ENCODE results near the gene LY6G6F. TPM values are rescaled to one million over a fixed set of nuclear protein-coding genes. Genes with fewer than 3 reads are reported as not detected.
A peak's percentile ranks its signal among the peaks of the same experiment; 100 is the strongest.

The LY6G6F gene
- total and polyA plus RNA-seq, 2 experiments from 2014 or later = not detected

- Histone ChIP-seq H3K4me3 (peak overlapping the region; percentile 84), H3K9ac (peak overlapping the region; percentile 83), H3K79me2 (ENCODE audit: insufficient read depth) (peaks cover 20% of the 10 kb centered on the region), H2AFZ (peak overlapping the region; percentile 90), H4K20me1 (ENCODE audit: insufficient read depth) (no peaks in the 10 kb centered on the region), H3K4me1 (ENCODE audit: insufficient read depth) (peaks cover 31% of the 10 kb centered on the region), H3K4me2 (ENCODE audit: unreplicated experiment) (peak overlapping the region; percentile 98), H3K9me3 (ENCODE audit: low read depth) (no peaks in the 10 kb centered on the region), H3K27ac (peak overlapping the region; percentile 3; the same call in 1 of the 2 replicates), H3K36me3 (ENCODE audit: low read depth) (no peaks in the 10 kb centered on the region), H3K27me3 (replicated peaks; ENCODE audit: insufficient read depth) (no peaks in the 10 kb centered on the region), H3F3A (ENCODE audit: insufficient read depth) (peaks cover 28% of the 10 kb centered on the region), H3K9me2 (ENCODE audit: insufficient read depth) (no peaks in the 10 kb centered on the region)
- TF ChIP-seq EZH2phosphoT487 (IDR thresholded peaks at IDR 0.05; ENCODE audit: insufficient read depth, low read depth) (no peak), EZH2 (IDR thresholded peaks at IDR 0.05; ENCODE audit: insufficient read depth, poor library complexity, severe bottlenecking) (no peak)
- 24 to 25% methylated on average over 29 of the region's 29 CpGs for WGBS, 2 experiments (ENCODE audit: low coverage in 1 of 2, low lambda C conversion rate in 2 of 2, missing lambda C conversion rate in 2 of 2)
- peak; percentile 66 for DNase-seq
- in situ Hi-C loops (cut with MboI) = no loop called here
Measured at GRCh38 chr6:31740397-31741223, 33.9 kb downstream of the LY6G6F start.

DNA sequence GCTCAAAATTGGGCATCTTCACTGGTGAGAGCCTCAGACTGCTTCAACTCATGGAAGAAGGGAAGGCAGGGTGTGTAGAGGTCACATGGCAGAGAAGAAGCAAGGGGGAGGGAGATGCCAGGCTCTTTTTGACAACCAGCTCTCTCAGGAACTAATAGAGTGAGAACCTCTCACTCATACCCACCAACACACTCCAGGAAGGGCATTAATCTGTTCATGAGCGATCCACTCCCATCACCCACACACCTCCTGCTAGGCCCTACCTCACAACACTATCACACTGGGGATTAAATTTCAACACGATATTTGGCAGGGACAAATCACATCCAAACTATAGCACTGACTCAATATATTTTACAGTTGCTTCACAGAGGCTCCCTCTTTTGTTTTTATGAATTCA, 35.1 kb downstream of the LY6G6F start:
- Histone ChIP-seq H3K4me2 (ENCODE audit: unreplicated experiment) (no peak overlapping the region), H4K20me1 (ENCODE audit: insufficient read depth) (no peaks in the 10 kb centered on the region), H3K27me3 (replicated peaks; ENCODE audit: insufficient read depth) (no peaks in the 10 kb centered on the region), H3K9me3 (ENCODE audit: low read depth) (no peaks in the 10 kb centered on the region), H3K79me2 (ENCODE audit: insufficient read depth) (peaks cover 8% of the 10 kb centered on the region), H3F3A (ENCODE audit: insufficient read depth) (peaks cover 19% of the 10 kb centered on the region), H3K9me2 (ENCODE audit: insufficient read depth) (no peaks in the 10 kb centered on the region), H3K9ac (no peak overlapping the region), H3K27ac (no peak overlapping the region), H2AFZ (no peak overlapping the region), H3K36me3 (ENCODE audit: low read depth) (no peaks in the 10 kb centered on the region), H3K4me1 (ENCODE audit: insufficient read depth) (peaks cover 28% of the 10 kb centered on the region), H3K4me3 (no peak overlapping the region)
- no peak for DNase-seq
- in situ Hi-C loops (cut with MboI) = no loop called here
- 95 to 99% methylated on average over 2 of the region's 2 CpGs for WGBS, 2 experiments (ENCODE audit: low coverage in 1 of 2, low lambda C conversion rate in 2 of 2, missing lambda C conversion rate in 2 of 2)
- TF ChIP-seq EZH2 (IDR thresholded peaks at IDR 0.05; ENCODE audit: insufficient read depth, poor library complexity, severe bottlenecking) (no peak), EZH2phosphoT487 (IDR thresholded peaks at IDR 0.05; ENCODE audit: insufficient read depth, low read depth) (no peak)

DNA sequence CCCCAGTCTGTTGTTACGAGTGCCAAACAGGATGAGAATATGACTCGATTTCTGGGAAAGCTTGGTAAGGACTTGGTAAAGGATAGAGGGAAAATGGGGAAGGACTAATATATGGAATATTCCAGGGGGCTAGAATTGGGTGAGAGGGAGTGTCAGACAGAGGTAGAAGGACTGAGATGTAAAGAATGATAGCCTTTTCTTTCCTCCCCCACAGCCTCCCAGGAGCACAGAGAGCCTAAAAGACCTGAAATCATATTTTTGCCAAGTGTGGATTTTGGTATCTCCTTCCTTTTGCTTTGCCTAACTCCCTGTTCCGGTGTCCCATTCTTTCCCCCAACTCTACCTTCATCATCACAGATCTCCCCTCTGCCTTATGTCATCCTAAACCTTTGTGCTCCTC, 36.2 kb downstream of the LY6G6F start:
- H3K79me2 ChIP-seq (ENCODE audit: insufficient read depth) = no peaks in the 10 kb centered on the region
- TF ChIP-seq EZH2 (IDR thresholded peaks at IDR 0.05; ENCODE audit: insufficient read depth, poor library complexity, severe bottlenecking) (no peak), EZH2phosphoT487 (IDR thresholded peaks at IDR 0.05; ENCODE audit: insufficient read depth, low read depth) (no peak)
- no peaks in the 10 kb centered on the region for H4K20me1 ChIP-seq (ENCODE audit: insufficient read depth)
- H3F3A ChIP-seq (ENCODE audit: insufficient read depth) = peaks cover 13% of the 10 kb centered on the region; the same call in 1 of the 2 replicates
- H3K9me3 ChIP-seq (ENCODE audit: low read depth) = no peaks in the 10 kb centered on the region
- H3K4me2 ChIP-seq (ENCODE audit: unreplicated experiment) = no peak overlapping the region
- H3K36me3 ChIP-seq (ENCODE audit: low read depth) = no peaks in the 10 kb centered on the region
- no peak overlapping the region for H3K4me3 ChIP-seq
- no peak overlapping the region for H3K9ac ChIP-seq
- no peak for DNase-seq
- no peak overlapping the region for H2AFZ ChIP-seq
- WGBS, 2 experiments (ENCODE audit: low coverage in 1 of 2, low lambda C conversion rate in 2 of 2, missing lambda C conversion rate in 2 of 2) = 83% methylated on average over 3 of the region's 3 CpGs
- H3K4me1 ChIP-seq (ENCODE audit: insufficient read depth) = peaks cover 17% of the 10 kb centered on the region
- in situ Hi-C loops (cut with MboI) = no loop called here
- no peaks in the 10 kb centered on the region for H3K27me3 ChIP-seq (replicated peaks; ENCODE audit: insufficient read depth)
- H3K27ac ChIP-seq = no peak overlapping the region
- no peaks in the 10 kb centered on the region for H3K9me2 ChIP-seq (ENCODE audit: insufficient read depth)

- no peak overlapping the region for H3K27ac ChIP-seq
- no peak for DNase-seq
- peaks cover 4% of the 10 kb centered on the region for H3K4me1 ChIP-seq (ENCODE audit: insufficient read depth)
- no peaks in the 10 kb centered on the region for H3K36me3 ChIP-seq (ENCODE audit: low read depth)
- WGBS, 2 experiments (ENCODE audit: low coverage in 1 of 2, low lambda C conversion rate in 2 of 2, missing lambda C conversion rate in 2 of 2) = 56 to 90% methylated on average over 1 of the region's 1 CpG
- H3K4me3 ChIP-seq = no peak overlapping the region
- no peak for TF ChIP-seq EZH2 (IDR thresholded peaks at IDR 0.05; ENCODE audit: insufficient read depth, poor library complexity, severe bottlenecking)
- TF ChIP-seq EZH2phosphoT487 (IDR thresholded peaks at IDR 0.05; ENCODE audit: insufficient read depth, low read depth) = no peak
- H3K9me2 ChIP-seq (ENCODE audit: insufficient read depth) = no peaks in the 10 kb centered on the region
- H4K20me1 ChIP-seq (ENCODE audit: insufficient read depth) = no peaks in the 10 kb centered on the region
- no peaks in the 10 kb centered on the region for H3K79me2 ChIP-seq (ENCODE audit: insufficient read depth)
- 0 out of 2 replicates have a peak, but pooled peaks cover under 1% of the 10 kb centered on the region for H3F3A ChIP-seq (ENCODE audit: insufficient read depth)
- H3K27me3 ChIP-seq (replicated peaks; ENCODE audit: insufficient read depth) = no peaks in the 10 kb centered on the region
- H3K9ac ChIP-seq = no peak overlapping the region
- H3K9me3 ChIP-seq (ENCODE audit: low read depth) = no peaks in the 10 kb centered on the region
- in situ Hi-C loops (cut with MboI) = no loop called here
- no peak overlapping the region for H3K4me2 ChIP-seq (ENCODE audit: unreplicated experiment)
- no peak overlapping the region for H2AFZ ChIP-seq
Measured at GRCh38 chr6:31744422-31744821, 37.8 kb downstream of the LY6G6F start.
